Gastrocnemius medialis (tissue), 4 donors: ENCODE measurements around the gene PKNOX2. TPM values are rescaled to one million over a fixed set of nuclear protein-coding genes. Genes with fewer than 3 reads are reported as not detected.

Experiments
- ATAC-seq, 2 donors: fragments of 150-250 bp; one replicate each; pipeline ENCODE4 v1.9.1; 2016
- DNase-seq, 2 donors: peaks; one replicate each; pipeline ENCODE4 v3.0.0-alpha.2; 2019
- H3K27ac ChIP-seq, 4 donors: fragments of 200-600 bp; sonication (generic); 1 replicate in 1 of 4; 2 replicates in 3 of 4; pipeline ENCODE4 v1.5.1; 2016 to 2018; ENCODE audit warnings: mild to moderate bottlenecking in 2 of 4, moderate library complexity in 1 of 4
- H3K27me3 ChIP-seq, 3 donors: fragments of 200-600 bp; sonication (generic) in 2 of 3; 1 replicate in 1 of 3; 2 replicates in 2 of 3; pipeline versions ENCODE4 v1.5.1 to v1.6.0; 2016 to 2019; ENCODE audit warnings: mild to moderate bottlenecking in 1 of 3, moderate library complexity in 1 of 3
- H3K36me3 ChIP-seq, 2 donors: fragments of 200-600 bp; sonication (generic) in 1 of 2; one replicate each; pipeline ENCODE4 v1.5.1; 2017 to 2018
- H3K4me1 ChIP-seq, 2 donors: fragments of 200-600 bp; sonication (generic) in 1 of 2; one replicate each; pipeline ENCODE4 v1.5.1; 2016 to 2017; ENCODE audit warnings: mild to moderate bottlenecking in 2 of 2
- H3K4me3 ChIP-seq, 4 donors: fragments of 200-600 bp; sonication (generic) in 3 of 4; 1 replicate in 1 of 4; 2 replicates in 3 of 4; pipeline ENCODE4 v1.5.1; 2016 to 2019; ENCODE audit warnings: mild to moderate bottlenecking in 2 of 4
- H3K9me3 ChIP-seq, 3 donors: fragments of 200-600 bp; sonication (generic) in 2 of 3; 1 replicate in 1 of 3; 2 replicates in 2 of 3; pipeline ENCODE4 v1.5.1; 2016 to 2019
- POLR2A ChIP-seq, 2 donors: fragments of 450-650 bp; IDR thresholded peaks; one replicate each; pipeline ENCODE4 v1.6.1; 2017; ENCODE audit warnings: antibody characterized with exemption in 2 of 2, mild to moderate bottlenecking in 2 of 2, moderate library complexity in 2 of 2
- in situ Hi-C, 4 donors: fragments of 200-750 bp; cut with MboI; loops; one replicate each; pipeline versions ENCODE4 v1.15.0 to v1.8.0; 2017; ENCODE audit warnings: low sequenced_read_pairs in 4 of 4
- intact Hi-C: fragments of 100-400 bp; cut with DNase I; formaldehyde crosslinking; loops from one replicate; pipeline ENCODE4 v1.15.1; 2023; ENCODE audit warnings: low total_unique reads
- total RNA-seq, 4 donors: library from RNA; depleted of rRNA; stranded (reverse); fragments of >200 nt; gene quantifications; one replicate each; pipeline versions ENCODE4 v1.1.0 to v1.2.3, GENCODE V29; 2016
- TF ChIP-seq, protein P1 (sequence below), 5 experiments: fragments of 450-650 bp in 3 of 5; fragments of 200-600 bp in 2 of 5; sonication (generic) in 2 of 5; IDR thresholded peaks in 4 of 5; conservative IDR thresholded peaks in 1 of 5; 1 replicate in 4 of 5; 2 replicates in 1 of 5; pipeline ENCODE4 v1.5.1; 2016 to 2019; ENCODE audit warnings: antibody characterized with exemption in 5 of 5, mild to moderate bottlenecking in 3 of 5, moderate library complexity in 3 of 5

Gene PKNOX2
- total RNA-seq, 4 donors from 2014 or later: 3.7 to 11.7 (median 6.0) TPM

DNA sequence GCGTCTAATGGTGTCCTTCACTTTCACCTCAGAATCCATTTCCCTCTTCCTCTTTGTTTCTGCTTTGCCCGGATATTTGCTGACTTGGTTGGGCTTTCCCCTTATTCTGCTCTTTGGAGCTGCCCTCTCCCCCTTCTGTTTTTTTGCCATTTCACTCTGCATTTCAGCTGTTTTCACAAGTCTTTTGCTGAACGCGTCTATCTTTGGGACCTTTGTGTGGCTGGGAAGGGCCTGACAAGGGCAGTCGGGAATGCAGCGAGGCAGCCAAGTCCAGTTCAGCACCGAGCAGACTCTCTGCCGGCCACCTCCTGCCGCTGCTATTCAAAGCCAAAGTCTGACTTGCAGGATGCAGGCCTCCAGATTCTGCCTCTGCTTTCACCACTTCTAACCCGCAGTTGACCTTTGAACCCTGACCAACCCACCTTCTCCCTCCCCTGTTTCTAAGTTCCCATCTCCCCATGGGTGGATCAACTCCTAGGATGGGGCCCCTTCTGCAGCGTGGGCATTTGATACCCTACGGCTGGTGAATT lies 293.3 kb downstream of the PKNOX2 start:
- in situ Hi-C loops: no loop called here
- ATAC-seq (peak in 1 of 2 donors; percentile 65), DNase-seq (peak in 1 of 2 donors; percentile 21)
- intact Hi-C loops: no loop called here
- peaks cover 6 to 9% of the 10 kb centered on the region in 2 donors for H3K4me1 ChIP-seq
- no peak overlapping the region for H3K27ac ChIP-seq
- no peaks in the 10 kb centered on the region for H3K36me3 ChIP-seq
- TF ChIP-seq POLR2A (IDR thresholded peaks at IDR 0.05): no peak
- TF ChIP-seq, protein P1, sequence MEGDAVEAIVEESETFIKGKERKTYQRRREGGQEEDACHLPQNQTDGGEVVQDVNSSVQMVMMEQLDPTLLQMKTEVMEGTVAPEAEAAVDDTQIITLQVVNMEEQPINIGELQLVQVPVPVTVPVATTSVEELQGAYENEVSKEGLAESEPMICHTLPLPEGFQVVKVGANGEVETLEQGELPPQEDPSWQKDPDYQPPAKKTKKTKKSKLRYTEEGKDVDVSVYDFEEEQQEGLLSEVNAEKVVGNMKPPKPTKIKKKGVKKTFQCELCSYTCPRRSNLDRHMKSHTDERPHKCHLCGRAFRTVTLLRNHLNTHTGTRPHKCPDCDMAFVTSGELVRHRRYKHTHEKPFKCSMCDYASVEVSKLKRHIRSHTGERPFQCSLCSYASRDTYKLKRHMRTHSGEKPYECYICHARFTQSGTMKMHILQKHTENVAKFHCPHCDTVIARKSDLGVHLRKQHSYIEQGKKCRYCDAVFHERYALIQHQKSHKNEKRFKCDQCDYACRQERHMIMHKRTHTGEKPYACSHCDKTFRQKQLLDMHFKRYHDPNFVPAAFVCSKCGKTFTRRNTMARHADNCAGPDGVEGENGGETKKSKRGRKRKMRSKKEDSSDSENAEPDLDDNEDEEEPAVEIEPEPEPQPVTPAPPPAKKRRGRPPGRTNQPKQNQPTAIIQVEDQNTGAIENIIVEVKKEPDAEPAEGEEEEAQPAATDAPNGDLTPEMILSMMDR (IDR thresholded peaks at IDR 0.05 in 4 of 5, conservative IDR thresholded peaks at IDR 0.05 in 1 of 5): no peak
- H3K27me3 ChIP-seq: no peaks in the 10 kb centered on the region
- no peaks in the 10 kb centered on the region for H3K9me3 ChIP-seq
- H3K4me3 ChIP-seq: no peak overlapping the region

DNA sequence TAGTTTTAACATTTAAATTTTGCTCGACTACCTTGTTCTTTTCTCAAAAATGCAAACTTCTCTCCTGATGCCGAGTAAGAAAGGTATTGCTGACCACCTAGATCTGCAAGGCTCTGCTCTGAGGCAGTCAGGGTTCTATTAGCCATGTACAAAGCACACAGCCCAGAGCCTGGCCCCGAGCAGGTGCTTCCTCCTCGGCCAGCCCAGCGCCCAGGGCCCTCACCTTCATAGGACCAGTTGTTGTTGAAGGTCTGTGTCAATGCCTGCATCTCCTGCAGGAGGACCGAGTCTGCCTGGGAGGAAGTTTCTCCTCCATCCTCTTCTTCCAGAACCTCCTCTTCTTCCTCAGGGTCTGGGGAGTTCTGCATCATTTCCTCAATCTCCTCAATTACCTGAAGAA lies 295.7 kb downstream of the PKNOX2 start:
- in situ Hi-C loops (no loop called here), intact Hi-C loops (no loop called here)
- H3K9me3 ChIP-seq: no peaks in the 10 kb centered on the region
- H3K27me3 ChIP-seq: no peaks in the 10 kb centered on the region
- peaks cover 6 to 9% of the 10 kb centered on the region in 2 donors for H3K4me1 ChIP-seq
- ATAC-seq (no peak), DNase-seq (no peak)
- H3K27ac ChIP-seq: no peak overlapping the region
- TF ChIP-seq, protein P1 (IDR thresholded peaks at IDR 0.05 in 4 of 5, conservative IDR thresholded peaks at IDR 0.05 in 1 of 5): no peak
- no peak for TF ChIP-seq POLR2A (IDR thresholded peaks at IDR 0.05)
- H3K36me3 ChIP-seq: no peaks in the 10 kb centered on the region
- H3K4me3 ChIP-seq: no peak overlapping the region

DNA sequence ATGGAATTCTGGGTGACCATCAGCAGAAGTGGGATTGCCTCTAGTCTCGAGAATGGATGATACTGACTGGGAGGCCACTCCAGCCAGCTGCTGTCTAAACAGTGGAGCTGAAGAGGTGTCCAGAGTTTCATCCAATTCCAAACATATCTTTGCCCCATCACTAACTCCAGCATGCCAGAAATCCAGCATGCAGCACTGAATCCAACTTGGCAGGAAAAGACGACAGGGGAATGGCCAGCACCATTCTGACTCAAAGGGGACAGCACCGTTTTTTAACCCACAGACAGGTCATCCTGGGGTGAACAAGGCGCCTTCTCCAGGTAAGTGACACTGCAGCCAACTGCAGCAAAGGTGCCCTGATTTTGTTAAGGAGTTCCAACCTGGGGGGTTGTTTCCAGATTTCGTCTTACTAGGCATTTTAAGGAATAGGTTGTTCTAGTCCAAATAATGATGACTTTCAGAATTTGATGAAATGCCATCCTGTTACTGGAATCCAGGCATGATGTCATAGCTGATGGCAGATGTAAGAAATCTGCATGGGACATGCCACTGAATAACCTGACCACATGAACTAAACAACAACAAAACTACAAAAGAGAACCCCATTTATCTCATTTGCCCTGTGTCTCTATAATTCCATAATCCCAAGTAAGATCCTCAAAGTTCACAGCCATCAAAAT lies 299.2 kb downstream of the PKNOX2 start:
- Histone ChIP-seq H3K4me3 (no peak overlapping the region), H3K9me3 (no peaks in the 10 kb centered on the region), H3K4me1 (no peaks in the 10 kb centered on the region), H3K27ac (no peak overlapping the region), H3K27me3 (no peaks in the 10 kb centered on the region), H3K36me3 (no peaks in the 10 kb centered on the region)
- TF ChIP-seq, protein P1 (IDR thresholded peaks at IDR 0.05 in 4 of 5, conservative IDR thresholded peaks at IDR 0.05 in 1 of 5): no peak
- TF ChIP-seq POLR2A (IDR thresholded peaks at IDR 0.05): no peak
- DNase-seq (no peak), ATAC-seq (no peak)
- in situ Hi-C loops (no loop called here), intact Hi-C loops (no loop called here)

DNA sequence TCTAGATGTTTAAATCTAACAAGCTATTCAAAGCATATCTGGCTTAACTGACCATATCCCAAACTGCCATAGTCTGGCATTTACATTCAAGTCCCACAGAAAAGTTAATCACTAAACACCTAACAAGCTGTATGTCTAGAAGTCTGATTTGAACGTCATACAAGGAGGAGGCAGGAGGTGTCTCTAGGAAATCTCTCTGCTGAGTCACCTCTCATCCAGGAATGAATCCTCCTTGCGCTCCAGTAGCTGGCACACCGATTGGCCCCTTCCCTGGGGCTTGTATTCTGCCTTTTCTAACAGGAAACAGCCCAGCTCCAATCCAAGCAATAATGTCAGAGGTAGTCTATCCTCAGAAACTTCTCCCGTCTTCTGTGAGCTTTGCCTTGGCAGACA lies 299.7 kb downstream of the PKNOX2 start:
- in situ Hi-C loops: no loop called here
- no peaks in the 10 kb centered on the region for H3K36me3 ChIP-seq
- TF ChIP-seq, protein P1 (IDR thresholded peaks at IDR 0.05 in 4 of 5, conservative IDR thresholded peaks at IDR 0.05 in 1 of 5): no peak
- no peak for TF ChIP-seq POLR2A (IDR thresholded peaks at IDR 0.05)
- H3K27me3 ChIP-seq: no peaks in the 10 kb centered on the region
- ATAC-seq (no peak), DNase-seq (no peak)
- H3K9me3 ChIP-seq: no peaks in the 10 kb centered on the region
- H3K4me1 ChIP-seq: no peaks in the 10 kb centered on the region
- no peak overlapping the region for H3K27ac ChIP-seq
- no peak overlapping the region for H3K4me3 ChIP-seq
- intact Hi-C loops: no loop called here
